Measurements from ENCODE around the gene RNF148. TPM values are rescaled to one million over a fixed set of nuclear protein-coding genes. Genes with fewer than 3 reads are reported as not detected.
"Not testable (repeated sequence)": the region's sequence is repeated elsewhere in the genome, so short reads cannot be mapped to it uniquely, and the experiment has no call there.

RNF148 gene
- total and polyA plus RNA-seq, 4 donors = 0.09 to 3.5 (median 0.09) TPM; not detected in 1

- TF ChIP-seq REST (IDR thresholded peaks at IDR 0.05) (no peak), SP1 (IDR thresholded peaks at IDR 0.05) (no peak), ATF3 (IDR thresholded peaks at IDR 0.05) (no peak), FOXA1 (IDR thresholded peaks at IDR 0.05) (no peak), FOXA2 (IDR thresholded peaks at IDR 0.05) (no peak), JUND (IDR thresholded peaks at IDR 0.05) (no peak), EGR1 (IDR thresholded peaks at IDR 0.05; ENCODE audit: low read depth in 2 of 2) (no peak), MAX (IDR thresholded peaks at IDR 0.05) (no peak), RAD21 (IDR thresholded peaks at IDR 0.05) (no peak), NR2F2 (IDR thresholded peaks at IDR 0.05) (no peak)
- H3K4me3 ChIP-seq (ENCODE audit: low read depth in 1 of 3, low read length in 3 of 3) = no peak overlapping the region
- H3K27me3 ChIP-seq (ENCODE audit: control insufficient read depth in 4 of 4, insufficient read depth in 4 of 4, low read length in 3 of 4) = no peaks in the 10 kb centered on the region
- WGBS = 33% methylated on average over 1 of the region's 1 CpG
- DNase-seq (ENCODE audit: low spot score) = no peak
- H3K9ac ChIP-seq (ENCODE audit: low read depth in 1 of 2, low read length in 2 of 2) = no peak overlapping the region
- no peaks in the 10 kb centered on the region for H3K36me3 ChIP-seq (ENCODE audit: control insufficient read depth in 4 of 4, insufficient read depth in 3 of 4, low read depth in 1 of 4, low read length in 3 of 4)
- peaks cover 0 to 3% (median 0%) of the 10 kb centered on the region in 4 donors for H3K4me1 ChIP-seq (ENCODE audit: control insufficient read depth in 4 of 4, insufficient read depth in 4 of 4, low read length in 3 of 4)
- H3K9me3 ChIP-seq (ENCODE audit: control insufficient read depth in 4 of 4, low read length in 3 of 4) = no peaks in the 10 kb centered on the region
- H3K27ac ChIP-seq (ENCODE audit: low read depth in 1 of 2, low read length in 2 of 2) = no peak overlapping the region
These were observed 22.9 kb downstream of the RNF148 start for GRCh38 chr7:122679813-122680212.

GRCh38 chr7:122679269-122679709 is 23.4 kb downstream of the RNF148 start:
- not testable (repeated sequence) for H3K4me3 ChIP-seq (ENCODE audit: low read depth in 1 of 3, low read length in 3 of 3); DNase-seq (ENCODE audit: low spot score); H3K9ac ChIP-seq (ENCODE audit: low read depth in 1 of 2, low read length in 2 of 2); H3K27ac ChIP-seq (ENCODE audit: low read depth in 1 of 2, low read length in 2 of 2); H3K36me3 ChIP-seq (ENCODE audit: control insufficient read depth in 4 of 4, insufficient read depth in 3 of 4, low read depth in 1 of 4, low read length in 3 of 4); H3K27me3 ChIP-seq (ENCODE audit: control insufficient read depth in 4 of 4, insufficient read depth in 4 of 4, low read length in 3 of 4); H3K4me1 ChIP-seq (ENCODE audit: control insufficient read depth in 4 of 4, insufficient read depth in 4 of 4, low read length in 3 of 4); H3K9me3 ChIP-seq (ENCODE audit: control insufficient read depth in 4 of 4, low read length in 3 of 4)
- 68% methylated on average over 9 of the region's 9 CpGs for WGBS
- TF ChIP-seq NR2F2 (IDR thresholded peaks at IDR 0.05) = peak; percentile 55

GRCh38 chr7:122677149-122677548 is 25.6 kb downstream of the RNF148 start:
- no peak for DNase-seq (ENCODE audit: low spot score)
- Histone ChIP-seq H3K4me3 (ENCODE audit: low read depth in 1 of 3, low read length in 3 of 3) (no peak overlapping the region), H3K9me3 (ENCODE audit: control insufficient read depth in 4 of 4, low read length in 3 of 4) (no peaks in the 10 kb centered on the region), H3K27me3 (ENCODE audit: control insufficient read depth in 4 of 4, insufficient read depth in 4 of 4, low read length in 3 of 4) (no peaks in the 10 kb centered on the region), H3K36me3 (ENCODE audit: control insufficient read depth in 4 of 4, insufficient read depth in 3 of 4, low read depth in 1 of 4, low read length in 3 of 4) (no peaks in the 10 kb centered on the region), H3K4me1 (ENCODE audit: control insufficient read depth in 4 of 4, insufficient read depth in 4 of 4, low read length in 3 of 4) (no peaks in the 10 kb centered on the region), H3K9ac (ENCODE audit: low read depth in 1 of 2, low read length in 2 of 2) (no peak overlapping the region), H3K27ac (ENCODE audit: low read depth in 1 of 2, low read length in 2 of 2) (no peak overlapping the region)
- 74% methylated on average over 1 of the region's 1 CpG for WGBS
- TF ChIP-seq JUND (IDR thresholded peaks at IDR 0.05) = no peak
- TF ChIP-seq EGR1 (IDR thresholded peaks at IDR 0.05; ENCODE audit: low read depth in 2 of 2) = no peak
- TF ChIP-seq FOXA1 (IDR thresholded peaks at IDR 0.05) = no peak
- no peak for TF ChIP-seq YY1 (IDR thresholded peaks at IDR 0.05)
- no peak for TF ChIP-seq ATF3 (IDR thresholded peaks at IDR 0.05)
- TF ChIP-seq MAX (IDR thresholded peaks at IDR 0.05) = no peak
- no peak for TF ChIP-seq GABPA (IDR thresholded peaks at IDR 0.05 in 1 of 2, conservative IDR thresholded peaks at IDR 0.05 in 1 of 2)
- TF ChIP-seq HNF4G (IDR thresholded peaks at IDR 0.05) = no peak

Data from liver (tissue), 9 donors.